Osteoblast (primary cell): ENCODE measurements around the gene BAG1. TPM values are rescaled to one million over a fixed set of nuclear protein-coding genes. Genes with fewer than 3 reads are reported as not detected.

ENCODE experiments used
- DNase-seq: peaks from one replicate; pipeline ENCODE4 v3.0.0; 2011; ENCODE audit warnings: low spot score, mixed read lengths; ENCODE audit not compliant: insufficient read length; ENCODE audit errors: missing footprints
- H2AFZ ChIP-seq: 2 replicates; pipeline ENCODE4 v1.6.0; 2011; ENCODE audit warnings: mild to moderate bottlenecking, low read length
- H3K27ac ChIP-seq: 2 replicates; pipeline ENCODE4 v1.5.1; 2011; ENCODE audit warnings: mild to moderate bottlenecking, low read depth, low read length, moderate library complexity
- H3K27me3 ChIP-seq: 2 replicates; pipeline ENCODE4 v1.6.0; 2012; ENCODE audit warnings: mild to moderate bottlenecking, control low read depth, inconsistent platforms, low read length, moderate library complexity; ENCODE audit not compliant: insufficient read depth
- H3K36me3 ChIP-seq: 2 replicates; pipeline ENCODE4 v1.5.1; 2011; ENCODE audit warnings: mild to moderate bottlenecking, low read length, control low read depth, moderate library complexity; ENCODE audit not compliant: insufficient read depth
- H3K4me1 ChIP-seq: 2 replicates; pipeline ENCODE4 v1.5.1; 2011; ENCODE audit warnings: mild to moderate bottlenecking, low read length, control low read depth, moderate library complexity; ENCODE audit not compliant: insufficient read depth
- H3K4me2 ChIP-seq: 2 replicates; pipeline ENCODE4 v1.6.0; 2011; ENCODE audit warnings: mild to moderate bottlenecking, low read length; ENCODE audit not compliant: insufficient read depth
- H3K4me3 ChIP-seq: fragments of 200-600 bp; sonication (generic); 3 replicates; pipeline ENCODE4 v1.5.1; 2012; ENCODE audit warnings: mild to moderate bottlenecking, low read length, inconsistent platforms; ENCODE audit not compliant: insufficient read depth
- H3K79me2 ChIP-seq: 2 replicates; pipeline ENCODE4 v1.6.0; 2012; ENCODE audit warnings: mild to moderate bottlenecking, low read length, control low read depth, inconsistent platforms; ENCODE audit not compliant: insufficient read depth
- H3K9me3 ChIP-seq: 2 replicates; pipeline ENCODE4 v1.5.1; 2011; ENCODE audit warnings: low read depth, low read length, control low read depth
- H4K20me1 ChIP-seq: 2 replicates; pipeline ENCODE4 v1.6.0; 2012; ENCODE audit warnings: mild to moderate bottlenecking, low read length, control low read depth; ENCODE audit not compliant: insufficient read depth
- CTCF ChIP-seq: IDR thresholded peaks from 2 replicates; pipeline ENCODE4 v1.5.1; 2011; ENCODE audit warnings: mild to moderate bottlenecking, low read depth, low read length, moderate library complexity; ENCODE audit errors: extremely low read depth
- total RNA-seq: library from RNA; depleted of rRNA; stranded (reverse); fragments of >200 nt; gene quantifications from 2 replicates; pipeline ENCODE4 v1.2.3, GENCODE V29; 2012

The BAG1 gene
- total RNA-seq, 1 donor = 29.3 TPM

- DNase-seq = no peak
- no peak overlapping the region for H3K27ac ChIP-seq
Observed at GRCh38 chr9:33297432-33297831, 32.9 kb upstream of the BAG1 start.

GRCh38 chr9:33295571-33295970 is 31.1 kb upstream of the BAG1 start:
- peaks cover 85% of the 10 kb centered on the region for H3K36me3 ChIP-seq
- no peaks in the 10 kb centered on the region for H3K27me3 ChIP-seq
- H3K4me3 ChIP-seq = no peak overlapping the region
- no peak for DNase-seq
- peaks cover 10% of the 10 kb centered on the region for H4K20me1 ChIP-seq
- H3K79me2 ChIP-seq = peaks cover 98% of the 10 kb centered on the region
- TF ChIP-seq CTCF = no peak
- no peak overlapping the region for H3K4me2 ChIP-seq
- H3K27ac ChIP-seq = no peak overlapping the region
- H2AFZ ChIP-seq = no peak overlapping the region
- H3K4me1 ChIP-seq = peaks cover 12% of the 10 kb centered on the region
- H3K9me3 ChIP-seq = no peaks in the 10 kb centered on the region

More at GRCh38 chr9:33297432-33297831, 32.9 kb upstream of the BAG1 start:
- Histone ChIP-seq H3K4me1 (no peaks in the 10 kb centered on the region), H4K20me1 (peaks cover 12% of the 10 kb centered on the region), H3K4me2 (no peak overlapping the region), H3K79me2 (peaks cover 89% of the 10 kb centered on the region), H2AFZ (no peak overlapping the region), H3K4me3 (no peak overlapping the region), H3K9me3 (no peaks in the 10 kb centered on the region), H3K27me3 (no peaks in the 10 kb centered on the region), H3K36me3 (peaks cover 97% of the 10 kb centered on the region)
- no peak for TF ChIP-seq CTCF

GRCh38 chr9:33294670-33295432 is 30.3 kb upstream of the BAG1 start:
- H3K27ac ChIP-seq = no peak overlapping the region
- TF ChIP-seq CTCF = no peak
- peaks cover 12% of the 10 kb centered on the region for H3K4me1 ChIP-seq
- H3K36me3 ChIP-seq = peaks cover 80% of the 10 kb centered on the region
- no peaks in the 10 kb centered on the region for H3K27me3 ChIP-seq
- peaks cover 6% of the 10 kb centered on the region for H4K20me1 ChIP-seq
- peaks cover 94% of the 10 kb centered on the region for H3K79me2 ChIP-seq
- no peaks in the 10 kb centered on the region for H3K9me3 ChIP-seq
- H3K4me2 ChIP-seq = no peak overlapping the region
- no peak for DNase-seq
- no peak overlapping the region for H3K4me3 ChIP-seq
- no peak overlapping the region for H2AFZ ChIP-seq

- no peak for DNase-seq
- H4K20me1 ChIP-seq = peaks cover 6% of the 10 kb centered on the region
- H2AFZ ChIP-seq = no peak overlapping the region
- H3K79me2 ChIP-seq = peaks cover 84% of the 10 kb centered on the region
- H3K27ac ChIP-seq = no peak overlapping the region
- no peak overlapping the region for H3K4me3 ChIP-seq
- H3K9me3 ChIP-seq = no peaks in the 10 kb centered on the region
- H3K27me3 ChIP-seq = no peaks in the 10 kb centered on the region
- H3K4me2 ChIP-seq = no peak overlapping the region
- peaks cover 15% of the 10 kb centered on the region for H3K4me1 ChIP-seq
- peaks cover 69% of the 10 kb centered on the region for H3K36me3 ChIP-seq
- TF ChIP-seq CTCF = no peak
Observed at GRCh38 chr9:33293782-33294181, 29.3 kb upstream of the BAG1 start.
